SU-DHL-6 (cell line): ENCODE data around the gene CGB1.

Experiments used
- H2AFZ ChIP-seq: fragments of 200-600 bp; sonication (generic); 2 replicates; pipeline ENCODE4 v1.6.1; 2014; ENCODE audit warnings: low read depth, mild to moderate bottlenecking, moderate library complexity, mixed read lengths, antibody characterized with exemption, low read length; ENCODE audit not compliant: severe bottlenecking
- H3F3A ChIP-seq: fragments of 200-600 bp; shearing (Covaris generic); 2 replicates; pipeline ENCODE4 v1.6.0; 2016; ENCODE audit warnings: antibody characterized with exemption, mild to moderate bottlenecking; ENCODE audit not compliant: insufficient read depth
- H3K27ac ChIP-seq: fragments of 200-600 bp; sonication (generic); 2 replicates; pipeline ENCODE4 v1.5.1; 2016; ENCODE audit warnings: low read depth, mild to moderate bottlenecking, low read length, moderate library complexity, mixed read lengths
- H3K27me3 ChIP-seq: fragments of 200-600 bp; sonication (generic), shearing (Covaris generic); 2 replicates; pipeline ENCODE4 v1.6.0; 2014; ENCODE audit warnings: mild to moderate bottlenecking, low read length
- H3K36me3 ChIP-seq: fragments of 200-600 bp; sonication (generic); 2 replicates; pipeline ENCODE4 v1.6.1; 2014; ENCODE audit warnings: mild to moderate bottlenecking, low read length, mixed read lengths
- H3K4me2 ChIP-seq: fragments of 300-600, 200-600 bp; shearing (Covaris generic), sonication (generic); 2 replicates; pipeline ENCODE4 v1.6.0; 2014; ENCODE audit warnings: low read length, low read depth, mild to moderate bottlenecking; ENCODE audit not compliant: poor library complexity, severe bottlenecking
- H3K4me3 ChIP-seq: fragments of 200-600 bp; sonication (generic); 2 replicates; pipeline ENCODE4 v1.5.1; 2014; ENCODE audit warnings: antibody characterized with exemption, low read length, mild to moderate bottlenecking, mixed read lengths; ENCODE audit not compliant: insufficient read depth, poor library complexity, severe bottlenecking
- H3K79me2 ChIP-seq: fragments of 200-600 bp; sonication (generic); 2 replicates; pipeline ENCODE4 v1.6.1; 2014; ENCODE audit warnings: mild to moderate bottlenecking, low read length, moderate library complexity; ENCODE audit not compliant: insufficient read depth
- H3K9ac ChIP-seq: fragments of 200-600 bp; sonication (generic); 2 replicates; pipeline ENCODE4 v1.7.0; 2014; ENCODE audit warnings: mild to moderate bottlenecking, low read length
- H3K9me2 ChIP-seq: fragments of 200-600 bp; sonication (generic); replicated peaks from 2 replicates; pipeline ENCODE4 v1.6.1; 2014; ENCODE audit warnings: low read length; ENCODE audit not compliant: insufficient read depth
- H3K9me3 ChIP-seq: fragments of 200-600 bp; sonication (generic); 2 replicates; pipeline ENCODE4 v1.6.1; 2014; ENCODE audit warnings: low read length, mixed read lengths; ENCODE audit not compliant: insufficient read depth
- H4K20me1 ChIP-seq: fragments of 200-600 bp; sonication (generic); 2 replicates; pipeline ENCODE4 v1.6.1; 2014; ENCODE audit warnings: low read depth, mild to moderate bottlenecking, antibody characterized with exemption, low read length, moderate library complexity, mixed read lengths
- CTCF ChIP-seq: fragments of 200-600 bp; sonication (generic); IDR thresholded peaks from one replicate; pipeline ENCODE4 v1.5.1; 2017; ENCODE audit warnings: antibody characterized with exemption, mild to moderate bottlenecking, low read length, moderate library complexity; ENCODE audit not compliant: insufficient read depth, poor library complexity, severe bottlenecking
- EZH2phosphoT487 ChIP-seq: fragments of 200-600 bp; sonication (generic), shearing (Covaris generic); conservative IDR thresholded peaks from 2 replicates; pipeline ENCODE4 v1.6.1; 2018; ENCODE audit warnings: mild to moderate bottlenecking, antibody characterized with exemption, low read length, moderate library complexity, mixed read lengths

The CGB1 gene

DNA sequence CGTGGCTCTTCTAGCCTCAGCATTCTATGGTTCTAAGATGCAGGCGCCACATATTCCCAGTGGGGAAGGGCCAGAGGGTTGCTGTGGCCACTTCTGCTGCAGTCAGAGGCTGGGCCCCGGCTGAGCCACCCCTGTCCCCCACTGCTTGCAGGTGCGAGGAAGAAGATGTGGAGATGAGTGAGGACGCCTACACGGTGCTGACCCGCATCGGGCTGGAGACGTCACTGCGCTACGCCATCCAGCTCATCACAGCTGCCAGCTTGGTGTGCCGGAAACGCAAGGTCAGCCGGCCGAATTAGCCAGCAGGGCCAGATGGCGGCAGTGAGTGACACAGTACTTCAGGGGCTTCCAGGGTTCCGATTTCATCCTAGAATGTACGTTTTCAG is 21.8 kb downstream of the CGB1 start:
- H3K9me3 ChIP-seq, result no peaks in the 10 kb centered on the region
- no peaks in the 10 kb centered on the region for H4K20me1 ChIP-seq
- TF ChIP-seq CTCF, result no peak
- no peak for TF ChIP-seq EZH2phosphoT487
- no peaks in the 10 kb centered on the region for H3K27me3 ChIP-seq
- H3K27ac ChIP-seq, result no peak overlapping the region
- no peaks in the 10 kb centered on the region for H3K36me3 ChIP-seq
- H3K4me3 ChIP-seq, result no peak overlapping the region
- no peaks in the 10 kb centered on the region for H3K9me2 ChIP-seq
- H3K9ac ChIP-seq, result no peak overlapping the region
- H2AFZ ChIP-seq, result no peak overlapping the region
- no peaks in the 10 kb centered on the region for H3F3A ChIP-seq
- no peak overlapping the region for H3K4me2 ChIP-seq
- H3K79me2 ChIP-seq, result no peaks in the 10 kb centered on the region

DNA sequence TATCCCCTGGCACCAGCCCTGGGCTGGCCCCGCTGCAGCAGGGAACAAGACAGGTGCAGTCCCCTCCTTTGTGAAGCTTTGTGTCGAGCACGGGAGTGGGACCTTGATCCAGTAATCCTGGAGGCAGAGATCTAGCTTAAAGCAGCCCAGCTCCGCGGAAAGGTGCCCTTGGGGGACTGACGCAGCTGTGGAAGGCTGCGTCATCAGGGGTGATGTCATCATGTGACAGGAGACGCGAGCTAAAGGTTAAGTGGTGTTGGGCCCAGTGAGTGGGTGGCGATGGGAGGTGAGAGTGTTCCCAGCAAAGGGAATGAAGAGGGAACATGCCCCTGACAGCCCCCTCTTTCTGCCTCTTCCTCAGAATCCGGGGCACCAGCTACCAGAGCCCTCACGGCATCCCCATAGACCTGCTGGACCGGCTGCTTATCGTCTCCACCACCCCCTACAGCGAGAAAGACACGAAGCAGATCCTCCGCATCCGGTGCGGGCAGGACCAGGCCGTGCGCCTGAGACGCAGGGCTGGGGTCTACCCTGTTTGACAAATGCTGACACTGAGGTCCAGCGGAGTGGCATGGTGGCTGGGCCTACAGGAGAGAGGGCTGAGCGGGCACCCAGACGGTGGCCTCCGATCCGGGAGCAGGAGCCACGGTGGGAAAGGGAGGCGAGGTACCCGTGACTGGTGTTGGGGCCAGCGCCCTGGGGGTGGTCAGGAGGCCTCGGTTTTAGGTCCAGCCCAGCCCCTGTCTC is 22.4 kb downstream of the CGB1 start:
- no peaks in the 10 kb centered on the region for H3K27me3 ChIP-seq
- H2AFZ ChIP-seq, result no peak overlapping the region
- H3K4me2 ChIP-seq, result no peak overlapping the region
- H3K27ac ChIP-seq, result no peak overlapping the region
- H3K36me3 ChIP-seq, result no peaks in the 10 kb centered on the region
- H3K9me2 ChIP-seq, result no peaks in the 10 kb centered on the region
- no peaks in the 10 kb centered on the region for H3K79me2 ChIP-seq
- H4K20me1 ChIP-seq, result no peaks in the 10 kb centered on the region
- H3K4me3 ChIP-seq, result no peak overlapping the region
- no peaks in the 10 kb centered on the region for H3K9me3 ChIP-seq
- H3K9ac ChIP-seq, result no peak overlapping the region
- no peaks in the 10 kb centered on the region for H3F3A ChIP-seq
- no peak for TF ChIP-seq EZH2phosphoT487
- no peak for TF ChIP-seq CTCF

DNA sequence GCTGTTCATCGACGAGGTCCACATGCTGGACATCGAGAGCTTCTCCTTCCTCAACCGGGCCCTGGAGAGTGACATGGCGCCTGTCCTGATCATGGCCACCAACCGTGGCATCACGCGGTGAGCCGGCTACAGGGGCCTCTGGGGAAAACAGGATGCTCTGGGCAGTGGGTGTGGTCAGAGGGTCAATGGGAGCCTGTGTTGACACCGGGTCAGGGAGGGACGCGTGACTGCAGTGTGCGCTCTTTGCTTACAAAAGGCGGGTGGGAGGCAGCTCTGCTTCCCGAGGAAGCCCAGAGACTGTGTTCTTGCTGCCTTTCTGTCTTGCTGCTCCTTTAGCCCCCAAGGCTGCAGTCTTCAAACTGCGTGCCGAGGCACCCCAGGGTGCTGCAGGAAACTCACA is 25.5 kb downstream of the CGB1 start:
- H3K36me3 ChIP-seq, result no peaks in the 10 kb centered on the region
- H3F3A ChIP-seq, result no peaks in the 10 kb centered on the region
- H3K9me3 ChIP-seq, result no peaks in the 10 kb centered on the region
- H3K9me2 ChIP-seq, result no peaks in the 10 kb centered on the region
- H4K20me1 ChIP-seq, result no peaks in the 10 kb centered on the region
- H3K4me3 ChIP-seq, result no peak overlapping the region
- H3K27me3 ChIP-seq, result no peaks in the 10 kb centered on the region
- no peaks in the 10 kb centered on the region for H3K79me2 ChIP-seq
- TF ChIP-seq CTCF (no peak), EZH2phosphoT487 (no peak)
- no peak overlapping the region for H3K4me2 ChIP-seq
- no peak overlapping the region for H3K27ac ChIP-seq
- no peak overlapping the region for H2AFZ ChIP-seq
- H3K9ac ChIP-seq, result no peak overlapping the region
